Activated naive CD8-positive, alpha-beta T cell treated with anti-CD3 and anti-CD28 coated beads, Interleukin-2, amount 10 ng/mL, durations not matched to agents 7 days and 5 days (primary cell): Measurements from ENCODE around the gene IFT43. TPM values are rescaled to one million over a fixed set of nuclear protein-coding genes. Genes with fewer than 3 reads are reported as not detected.

ENCODE experiments used
- ATAC-seq: fragments of 150-1000 bp; cut with Tn5 transposase; one replicate; pipeline ENCODE4 v1.10.0; 2021; ENCODE audit warnings: low read depth, moderate library complexity
- POLR2A ChIA-PET: fragments of 350-600 bp; sonication (Branson Sonifier 250); formaldehyde crosslinking; loops from one replicate; lab custom pipeline; 2021; ENCODE audit warnings: antibody characterized with exemption; lab: Charles Lee
- DNase-seq: peaks from one replicate; pipeline ENCODE4 v3.0.0; 2021
- H3K27ac Mint-ChIP-seq: one replicate; pipeline ENCODE4 v1.8.0; 2022; ENCODE audit warnings: mild to moderate bottlenecking, mixed read lengths
- H3K27me3 Mint-ChIP-seq: one replicate; pipeline ENCODE4 v1.8.0; 2022; ENCODE audit warnings: mild to moderate bottlenecking, moderate library complexity, mixed read lengths
- H3K36me3 Mint-ChIP-seq: one replicate; pipeline ENCODE4 v1.8.0; 2021; ENCODE audit warnings: mild to moderate bottlenecking, mixed read lengths
- H3K4me1 Mint-ChIP-seq: one replicate; pipeline ENCODE4 v1.8.0; 2021; ENCODE audit warnings: mixed read lengths
- H3K4me3 Mint-ChIP-seq: one replicate; pipeline ENCODE4 v1.8.0; 2022; ENCODE audit warnings: mild to moderate bottlenecking, moderate library complexity, mixed read lengths
- H3K9me3 Mint-ChIP-seq: one replicate; pipeline ENCODE4 v1.8.0; 2021; ENCODE audit warnings: mixed read lengths
- total RNA-seq, 2 experiments: library from RNA; stranded (reverse); gene quantifications; one replicate each; pipeline ENCODE4 v1.2.3, GENCODE V29; 2021

IFT43 gene
- total RNA-seq, 2 experiments from 2014 or later, result 8.0 to 8.2 TPM

- POLR2A ChIA-PET, result no interaction called here
- DNase-seq (no peak), ATAC-seq (no peak)
- no peaks in the 10 kb centered on the region for H3K4me1 Mint-ChIP-seq
- no peak overlapping the region for H3K27ac Mint-ChIP-seq
- H3K27me3 Mint-ChIP-seq, result no peaks in the 10 kb centered on the region
- H3K36me3 Mint-ChIP-seq, result no peaks in the 10 kb centered on the region
- no peak overlapping the region for H3K4me3 Mint-ChIP-seq
- no peaks in the 10 kb centered on the region for H3K9me3 Mint-ChIP-seq
Observed at GRCh38 chr14:76051717-76052465, 66.3 kb downstream of the IFT43 start.

DNA sequence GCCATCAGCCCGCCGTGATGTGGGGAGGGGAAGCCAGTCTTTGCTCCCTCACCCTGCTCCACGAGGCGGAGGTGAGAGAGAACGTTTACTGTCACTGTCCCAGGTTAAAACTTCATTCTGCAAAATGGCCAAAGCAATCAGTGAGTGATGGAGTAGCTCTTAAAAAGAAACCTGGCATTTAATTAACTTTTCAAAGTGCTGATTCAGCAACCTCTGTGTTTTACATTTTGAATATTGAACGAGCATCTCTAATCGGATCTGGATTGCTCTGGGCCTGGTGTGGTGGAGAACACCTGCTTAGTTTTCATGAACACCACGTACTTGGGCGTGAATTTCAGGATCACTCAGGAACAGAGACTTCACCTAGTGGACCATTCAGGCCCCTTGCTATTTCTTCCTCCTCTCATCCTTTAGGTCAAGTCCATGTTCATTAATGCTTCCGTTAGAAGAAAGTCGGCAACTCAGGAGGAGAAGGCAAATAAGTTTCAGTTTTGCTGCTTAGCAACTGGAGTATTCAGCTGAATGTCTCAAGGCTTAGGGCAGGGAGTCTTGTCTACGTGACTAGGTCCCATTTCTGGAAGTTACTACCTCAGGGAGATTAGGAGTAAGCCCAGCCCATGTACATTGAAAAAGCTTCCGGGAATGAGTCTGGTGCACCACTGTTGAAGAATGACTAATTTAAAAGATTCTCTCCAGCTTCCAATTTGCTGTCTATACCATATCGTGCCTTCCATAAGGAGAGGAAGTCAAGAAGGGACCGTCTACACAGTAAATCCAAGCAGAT is 68.2 kb downstream of the IFT43 start:
- no peaks in the 10 kb centered on the region for H3K36me3 Mint-ChIP-seq
- ATAC-seq (no peak), DNase-seq (no peak)
- H3K27ac Mint-ChIP-seq, result no peak overlapping the region
- no peak overlapping the region for H3K4me3 Mint-ChIP-seq
- POLR2A ChIA-PET, result no interaction called here
- no peaks in the 10 kb centered on the region for H3K4me1 Mint-ChIP-seq
- no peaks in the 10 kb centered on the region for H3K27me3 Mint-ChIP-seq
- no peaks in the 10 kb centered on the region for H3K9me3 Mint-ChIP-seq

GRCh38 chr14:76055330-76055729 is 69.8 kb downstream of the IFT43 start:
- H3K27me3 Mint-ChIP-seq, result no peaks in the 10 kb centered on the region
- H3K27ac Mint-ChIP-seq, result no peak overlapping the region
- no peaks in the 10 kb centered on the region for H3K36me3 Mint-ChIP-seq
- H3K4me3 Mint-ChIP-seq, result no peak overlapping the region
- DNase-seq (no peak), ATAC-seq (no peak)
- H3K4me1 Mint-ChIP-seq, result no peaks in the 10 kb centered on the region
- H3K9me3 Mint-ChIP-seq, result no peaks in the 10 kb centered on the region
- POLR2A ChIA-PET, result no interaction called here

DNA sequence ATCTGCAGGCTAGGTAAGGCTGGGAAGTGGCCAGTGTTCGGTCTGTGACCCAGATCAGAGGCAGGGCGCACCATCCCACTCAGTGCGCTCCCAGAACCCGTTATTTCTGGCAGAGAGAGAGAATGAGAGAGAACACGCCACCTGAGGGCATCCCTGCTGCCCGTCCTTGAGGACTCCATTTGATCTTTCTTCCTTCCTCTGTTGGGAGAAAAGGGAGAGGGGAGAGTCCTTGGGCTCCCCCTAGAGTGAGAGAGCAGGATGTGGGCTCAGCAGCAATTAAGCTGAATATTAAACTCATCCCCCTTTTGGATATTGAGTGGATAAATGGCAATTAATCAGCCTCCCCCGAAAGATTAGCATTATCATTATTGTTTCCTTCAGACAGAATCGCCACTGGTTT is 70.6 kb downstream of the IFT43 start:
- H3K36me3 Mint-ChIP-seq, result peaks cover 1% of the 10 kb centered on the region
- POLR2A ChIA-PET, result no interaction called here

GRCh38 chr14:76057914-76058313 is 72.4 kb downstream of the IFT43 start:
- POLR2A ChIA-PET, result no interaction called here
- Mint-ChIP-seq H3K9me3 (no peaks in the 10 kb centered on the region), H3K36me3 (peaks cover 1% of the 10 kb centered on the region), H3K4me3 (no peak overlapping the region), H3K27ac (no peak overlapping the region), H3K27me3 (no peaks in the 10 kb centered on the region), H3K4me1 (no peaks in the 10 kb centered on the region)
- DNase-seq (no peak), ATAC-seq (no peak)

More for the DNA sequence above, 70.6 kb downstream of the IFT43 start:
- no peaks in the 10 kb centered on the region for H3K4me1 Mint-ChIP-seq
- H3K4me3 Mint-ChIP-seq, result no peak overlapping the region
- H3K27ac Mint-ChIP-seq, result no peak overlapping the region
- no peaks in the 10 kb centered on the region for H3K27me3 Mint-ChIP-seq
- DNase-seq (no peak), ATAC-seq (no peak)
- H3K9me3 Mint-ChIP-seq, result no peaks in the 10 kb centered on the region

- H3K27ac Mint-ChIP-seq, result no peak overlapping the region
Observed at GRCh38 chr14:76063327-76063726, 77.8 kb downstream of the IFT43 start.

DNA sequence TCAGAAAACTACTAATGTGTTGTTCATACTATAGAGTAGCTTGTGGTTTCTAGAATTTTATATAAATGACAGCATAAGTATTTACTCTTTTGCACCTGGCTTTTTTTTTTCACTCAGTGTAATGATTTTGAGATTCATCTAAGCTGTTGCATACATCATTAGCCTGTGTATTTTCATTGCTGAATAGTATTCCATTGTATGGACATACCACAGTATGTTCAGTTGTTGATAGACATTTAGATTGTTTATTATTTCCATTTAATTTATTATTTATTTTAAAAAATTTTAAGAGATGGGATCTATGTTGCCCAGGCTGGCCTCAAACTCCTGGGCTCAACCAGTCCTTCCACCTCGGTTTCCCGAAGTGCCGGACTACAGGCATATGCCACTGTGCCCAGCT is 80.0 kb downstream of the IFT43 start:
- ATAC-seq, result no peak
- Mint-ChIP-seq H3K4me3 (no peak overlapping the region), H3K9me3 (peaks cover 2% of the 10 kb centered on the region), H3K27ac (no peak overlapping the region), H3K36me3 (peaks cover 3% of the 10 kb centered on the region), H3K4me1 (no peaks in the 10 kb centered on the region), H3K27me3 (no peaks in the 10 kb centered on the region)
- no peak for DNase-seq
- POLR2A ChIA-PET, result no interaction called here

More at GRCh38 chr14:76063327-76063726, 77.8 kb downstream of the IFT43 start:
- ATAC-seq (no peak), DNase-seq (no peak)
- POLR2A ChIA-PET, result interaction anchor here (0.6 to 0.7 kb wide), 2 partner anchors 701 to 1817 kb away, joined by 3 to 5 read pairs; no protein-coding TSS in a partner anchor
- no peaks in the 10 kb centered on the region for H3K27me3 Mint-ChIP-seq
- no peak overlapping the region for H3K4me3 Mint-ChIP-seq
- no peaks in the 10 kb centered on the region for H3K4me1 Mint-ChIP-seq
- H3K36me3 Mint-ChIP-seq, result peaks cover 3% of the 10 kb centered on the region
- peaks cover 2% of the 10 kb centered on the region for H3K9me3 Mint-ChIP-seq

DNA sequence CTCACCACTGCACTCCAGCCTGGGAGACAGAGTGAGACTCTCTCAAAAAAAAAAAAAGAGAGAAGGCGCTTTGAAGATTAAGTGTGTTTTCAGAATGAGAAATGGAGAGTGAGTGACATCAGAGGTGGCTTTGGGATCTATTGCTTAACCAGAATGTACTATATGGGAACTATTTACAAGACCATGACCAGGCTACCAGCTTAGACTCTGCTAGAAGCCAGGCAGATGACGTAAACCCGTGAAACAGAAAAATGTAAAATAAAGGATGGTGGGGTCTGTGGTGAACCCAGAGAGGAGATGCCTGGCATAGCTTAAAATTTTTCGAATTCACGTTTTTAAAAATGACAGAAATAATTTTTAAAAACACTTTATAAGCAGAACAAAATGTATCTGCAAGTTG is 82.0 kb downstream of the IFT43 start:
- Mint-ChIP-seq H3K4me3 (no peak overlapping the region), H3K27ac (no peak overlapping the region), H3K4me1 (no peaks in the 10 kb centered on the region), H3K9me3 (peaks cover 2% of the 10 kb centered on the region), H3K27me3 (no peaks in the 10 kb centered on the region), H3K36me3 (peaks cover 1% of the 10 kb centered on the region)
- POLR2A ChIA-PET, result no interaction called here
- ATAC-seq (no peak), DNase-seq (no peak)

GRCh38 chr14:76073717-76074116 is 88.2 kb downstream of the IFT43 start:
- Mint-ChIP-seq H3K36me3 (no peaks in the 10 kb centered on the region), H3K4me3 (no peak overlapping the region), H3K27ac (no peak overlapping the region), H3K9me3 (no peaks in the 10 kb centered on the region), H3K4me1 (no peaks in the 10 kb centered on the region), H3K27me3 (no peaks in the 10 kb centered on the region)
- DNase-seq, result no peak
- ATAC-seq, result no peak
- POLR2A ChIA-PET, result no interaction called here

DNA sequence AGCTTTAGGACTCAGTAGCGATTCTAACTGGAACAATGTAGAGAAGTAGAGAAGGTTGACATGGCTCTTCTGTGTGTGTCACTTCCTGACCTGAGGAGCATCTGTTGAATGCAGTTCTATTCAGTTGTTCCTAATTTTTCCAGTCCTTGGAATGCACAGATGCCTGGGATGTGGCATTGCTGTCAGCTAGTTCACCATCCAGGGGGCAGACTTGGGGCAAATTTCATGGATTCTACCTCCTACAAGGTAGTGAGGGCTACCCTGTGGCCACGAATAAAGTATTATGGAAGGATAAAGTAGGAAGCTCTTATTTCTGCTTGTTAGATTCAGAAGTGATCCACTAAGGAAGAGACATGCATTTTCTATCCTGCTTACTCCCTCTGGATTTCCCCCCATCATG is 91.8 kb downstream of the IFT43 start:
- H3K36me3 Mint-ChIP-seq, result no peaks in the 10 kb centered on the region
- ATAC-seq, result no peak

GRCh38 chr14:76078501-76078900 is 92.9 kb downstream of the IFT43 start:
- ATAC-seq (no peak), DNase-seq (no peak)
- no peaks in the 10 kb centered on the region for H3K9me3 Mint-ChIP-seq
- H3K36me3 Mint-ChIP-seq, result no peaks in the 10 kb centered on the region
- H3K4me1 Mint-ChIP-seq, result no peaks in the 10 kb centered on the region
- no peak overlapping the region for H3K4me3 Mint-ChIP-seq
- POLR2A ChIA-PET, result no interaction called here
- H3K27ac Mint-ChIP-seq, result no peak overlapping the region
- H3K27me3 Mint-ChIP-seq, result no peaks in the 10 kb centered on the region

More for the DNA sequence above, 91.8 kb downstream of the IFT43 start:
- no peaks in the 10 kb centered on the region for H3K9me3 Mint-ChIP-seq
- no peak overlapping the region for H3K27ac Mint-ChIP-seq
- POLR2A ChIA-PET, result no interaction called here
- no peaks in the 10 kb centered on the region for H3K4me1 Mint-ChIP-seq
- no peaks in the 10 kb centered on the region for H3K27me3 Mint-ChIP-seq
- no peak overlapping the region for H3K4me3 Mint-ChIP-seq
- no peak for DNase-seq

GRCh38 chr14:76080025-76080424 is 94.5 kb downstream of the IFT43 start:
- H3K27me3 Mint-ChIP-seq, result no peaks in the 10 kb centered on the region

GRCh38 chr14:76080471-76080870 is 94.9 kb downstream of the IFT43 start:
- no peak for ATAC-seq
- Mint-ChIP-seq H3K27ac (no peak overlapping the region), H3K4me3 (no peak overlapping the region), H3K4me1 (no peaks in the 10 kb centered on the region), H3K27me3 (no peaks in the 10 kb centered on the region), H3K9me3 (no peaks in the 10 kb centered on the region), H3K36me3 (no peaks in the 10 kb centered on the region)
- POLR2A ChIA-PET, result no interaction called here
- no peak for DNase-seq

More at GRCh38 chr14:76080025-76080424, 94.5 kb downstream of the IFT43 start:
- no peak for DNase-seq
- Mint-ChIP-seq H3K27ac (no peak overlapping the region), H3K4me3 (no peak overlapping the region), H3K9me3 (no peaks in the 10 kb centered on the region), H3K4me1 (no peaks in the 10 kb centered on the region), H3K36me3 (no peaks in the 10 kb centered on the region)
- ATAC-seq, result no peak
- POLR2A ChIA-PET, result no interaction called here

GRCh38 chr14:76081642-76082041 is 96.1 kb downstream of the IFT43 start:
- DNase-seq (no peak), ATAC-seq (no peak)
- no peaks in the 10 kb centered on the region for H3K9me3 Mint-ChIP-seq
- H3K36me3 Mint-ChIP-seq, result no peaks in the 10 kb centered on the region
- POLR2A ChIA-PET, result no interaction called here
- no peaks in the 10 kb centered on the region for H3K4me1 Mint-ChIP-seq
- no peak overlapping the region for H3K27ac Mint-ChIP-seq
- H3K27me3 Mint-ChIP-seq, result no peaks in the 10 kb centered on the region
- H3K4me3 Mint-ChIP-seq, result no peak overlapping the region
